ENCODE data around the gene MRPS18A.
"Not testable (repeated sequence)": the region's sequence is repeated elsewhere in the genome, so short reads cannot be mapped to it uniquely, and the experiment has no call there.

The MRPS18A gene

GRCh38 chr6:43716099-43716498, 28.5 kb upstream of the MRPS18A start:
- DNase-seq = no peak

- no peak for DNase-seq
These were observed 27.6 kb upstream of the MRPS18A start for GRCh38 chr6:43715056-43715788.

DNA sequence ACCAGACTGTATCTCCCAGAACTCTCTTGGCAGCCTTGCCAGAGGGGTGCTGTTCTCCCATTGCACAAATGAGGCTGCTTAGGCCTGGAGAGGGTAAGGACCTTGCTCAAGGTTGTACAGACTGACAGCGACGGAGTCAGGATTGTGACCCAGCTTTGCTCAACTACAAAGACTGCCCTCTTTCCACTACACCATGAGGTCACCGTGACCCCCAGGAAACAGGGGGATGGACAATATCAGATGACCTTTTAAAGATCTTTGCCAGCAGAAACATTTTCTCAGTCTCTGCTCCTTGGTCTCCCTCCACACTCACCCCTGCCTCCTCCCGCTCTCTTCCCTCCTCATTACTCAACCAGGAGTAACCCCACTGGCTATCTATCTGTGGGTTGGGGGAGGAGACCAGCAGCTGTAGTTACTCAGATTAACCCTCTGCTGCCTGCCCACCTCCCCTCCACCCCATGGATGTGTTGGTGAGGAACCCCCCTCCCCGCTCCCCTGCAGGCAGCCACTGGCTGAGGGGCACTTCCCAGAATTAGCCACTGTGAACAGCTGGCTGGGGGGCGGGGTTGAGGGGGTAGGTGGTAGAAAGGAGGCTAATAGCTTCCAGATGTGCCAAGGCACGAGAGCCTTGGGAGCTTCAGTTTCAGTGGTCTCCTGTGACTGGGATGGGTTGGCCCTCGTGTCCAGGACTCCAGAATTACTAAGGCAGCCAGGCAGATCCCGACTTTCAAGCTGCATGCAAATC, 26.9 kb upstream of the MRPS18A start:
- no peak for DNase-seq

DNA sequence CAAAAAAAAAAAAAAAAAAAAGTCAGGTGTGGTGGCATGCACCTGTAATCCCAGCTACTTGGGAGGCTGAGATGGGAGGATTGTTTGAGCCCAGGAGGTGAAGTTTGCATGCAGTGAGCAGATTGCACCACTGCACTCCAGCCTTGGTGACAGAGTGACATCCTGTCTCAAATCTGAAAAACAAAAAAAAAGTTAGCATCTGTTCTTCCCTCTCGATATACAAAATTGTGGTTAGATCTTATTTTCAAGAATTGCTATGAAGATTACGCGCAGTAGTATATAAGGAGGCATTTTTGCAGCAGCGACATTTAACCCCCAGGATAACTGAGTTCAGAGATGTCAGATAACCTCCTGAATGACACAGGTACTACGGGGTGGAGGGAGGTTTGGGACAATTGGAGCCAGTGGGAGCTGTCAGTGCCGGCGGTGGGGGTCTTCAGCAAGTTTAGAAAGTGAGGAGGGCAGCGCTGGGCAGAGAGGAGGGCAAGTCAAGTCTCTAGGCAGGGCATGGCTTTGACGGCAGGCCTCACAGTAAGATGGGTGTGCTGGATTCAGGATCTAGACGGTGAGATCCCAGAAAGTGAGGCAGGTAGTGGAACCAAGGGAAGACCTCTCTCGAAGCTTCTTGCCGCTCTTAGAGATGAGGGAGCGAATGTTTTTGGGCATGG, 26.2 kb upstream of the MRPS18A start:
- DNase-seq = no peak

DNA sequence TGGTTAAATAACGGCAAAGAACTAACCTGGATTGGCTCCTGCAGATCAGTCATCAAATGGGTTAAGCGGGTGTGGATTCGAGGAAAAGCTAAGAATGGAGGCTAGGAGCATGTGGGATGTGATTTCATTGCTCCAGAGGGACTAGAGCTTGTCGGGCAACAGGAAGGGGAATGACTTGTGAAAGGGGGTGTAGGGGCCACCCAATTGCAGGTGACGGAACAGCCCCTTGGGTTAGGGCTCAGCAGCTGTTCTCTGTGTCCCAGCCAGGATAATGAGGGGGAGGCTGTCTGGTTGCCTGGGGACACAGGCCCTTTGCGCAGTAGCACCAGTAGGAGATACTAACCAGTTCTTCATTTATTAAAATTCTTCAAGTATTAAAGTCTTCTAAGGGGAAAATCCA, 25.0 kb upstream of the MRPS18A start:
- DNase-seq = no peak

- no peak for DNase-seq
These were observed 23.0 kb upstream of the MRPS18A start for GRCh38 chr6:43710576-43710975.

- no peak for DNase-seq
These were observed 22.2 kb upstream of the MRPS18A start for GRCh38 chr6:43709654-43710303.

DNA sequence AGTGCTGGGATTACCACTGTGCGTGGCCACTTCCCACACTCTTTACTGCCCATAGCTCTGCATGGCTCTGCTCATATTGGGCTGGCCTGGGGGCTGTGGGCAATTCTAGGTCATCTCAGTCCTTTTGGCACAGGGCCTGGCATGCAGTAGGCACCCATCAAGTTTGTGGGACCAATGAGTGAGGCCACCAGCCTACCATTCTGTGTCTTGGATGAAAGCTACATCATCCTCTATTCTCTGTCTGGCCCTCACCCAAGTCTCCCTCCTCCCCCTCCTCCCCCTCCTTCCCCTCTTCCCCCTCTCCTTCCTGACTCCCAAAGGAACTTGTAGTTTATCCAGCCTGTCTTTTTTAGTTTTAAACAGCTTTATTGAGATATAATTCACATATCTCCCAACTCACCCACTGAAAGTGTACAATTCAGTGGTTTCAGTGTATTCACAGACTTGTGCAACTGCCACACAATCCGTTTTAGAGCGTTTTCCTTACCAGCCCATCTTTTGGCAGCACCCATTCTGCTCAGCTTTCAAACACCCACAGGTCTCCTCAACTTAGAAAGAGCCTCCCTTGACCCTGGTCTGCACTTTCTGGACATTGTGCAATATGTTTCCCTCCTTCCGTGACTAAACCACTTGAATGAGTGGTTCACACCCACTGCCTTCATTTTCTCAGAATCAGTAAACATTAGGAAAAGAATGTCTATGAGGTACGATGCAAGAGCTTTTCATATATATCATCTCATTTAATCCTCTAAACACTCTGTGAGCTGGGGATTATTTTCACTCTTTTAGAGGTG, 21.5 kb upstream of the MRPS18A start:
- no peak for DNase-seq

DNA sequence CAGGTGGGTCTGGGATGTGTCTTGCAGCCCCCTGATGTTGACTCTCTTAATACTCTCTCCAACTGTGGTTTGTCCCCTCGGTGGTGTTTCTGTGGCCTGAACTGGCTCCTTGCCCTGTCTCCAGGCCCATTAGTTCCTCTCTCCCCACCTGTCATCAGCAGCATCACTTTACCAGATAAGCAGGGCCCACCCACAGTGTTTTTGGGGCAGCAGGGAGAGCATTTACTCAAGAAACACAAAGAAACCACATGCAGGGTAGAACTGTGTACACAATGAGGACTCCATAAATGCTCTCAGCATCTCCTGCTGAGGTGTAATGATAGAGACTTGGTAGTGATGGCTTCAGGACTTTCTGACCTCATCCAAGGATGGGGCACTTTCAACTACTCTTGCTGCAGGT, 20.2 kb upstream of the MRPS18A start:
- no peak for DNase-seq

- DNase-seq = no peak
These were observed 19.7 kb upstream of the MRPS18A start for GRCh38 chr6:43707269-43707668.

GRCh38 chr6:43706788-43707187, 19.2 kb upstream of the MRPS18A start:
- no peak for DNase-seq

- no peak for DNase-seq
These were observed 18.4 kb upstream of the MRPS18A start for GRCh38 chr6:43705996-43706395.

DNA sequence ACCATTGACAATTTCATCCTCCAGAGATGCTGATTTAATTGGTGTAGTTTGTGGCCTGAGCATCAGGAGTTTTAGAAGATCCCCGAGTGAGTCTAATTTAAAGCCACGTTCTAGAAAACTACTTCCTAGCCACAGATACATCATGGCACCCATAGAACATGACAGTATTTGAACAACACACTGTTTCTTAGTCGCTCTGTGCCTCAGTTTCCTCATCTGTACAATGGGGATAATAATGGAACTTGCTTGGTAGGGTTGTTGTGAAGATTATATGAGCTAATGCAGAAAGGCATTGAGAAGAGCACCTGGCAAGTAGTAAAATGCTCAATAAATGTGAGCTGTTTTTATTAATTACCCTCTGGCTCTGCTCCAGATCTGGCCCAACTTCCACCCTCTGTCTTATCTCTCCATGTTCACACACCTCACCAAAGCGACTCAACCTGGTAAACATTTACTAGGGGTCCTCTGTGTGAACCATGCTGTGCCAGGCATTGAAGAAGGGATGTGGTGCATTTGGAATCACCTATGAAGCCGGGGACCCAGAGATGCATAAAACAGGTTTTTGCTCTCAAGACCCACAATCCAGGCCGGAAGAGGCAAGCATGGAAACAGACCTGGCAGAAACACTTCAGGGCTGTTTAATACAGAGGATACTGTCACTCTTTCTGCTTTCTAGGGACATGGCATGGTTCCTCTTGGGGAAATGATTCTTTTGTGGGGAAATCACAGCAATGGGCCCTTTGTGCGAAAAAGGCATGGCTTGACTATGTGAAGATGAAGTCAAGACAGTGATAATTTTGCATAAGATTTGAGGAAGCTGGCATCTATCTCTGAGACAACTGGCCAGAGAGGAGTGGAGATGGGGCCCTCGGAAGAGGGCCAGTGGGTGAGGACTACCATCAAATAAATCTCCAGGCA, 16.2 kb upstream of the MRPS18A start:
- no peak for DNase-seq

DNA sequence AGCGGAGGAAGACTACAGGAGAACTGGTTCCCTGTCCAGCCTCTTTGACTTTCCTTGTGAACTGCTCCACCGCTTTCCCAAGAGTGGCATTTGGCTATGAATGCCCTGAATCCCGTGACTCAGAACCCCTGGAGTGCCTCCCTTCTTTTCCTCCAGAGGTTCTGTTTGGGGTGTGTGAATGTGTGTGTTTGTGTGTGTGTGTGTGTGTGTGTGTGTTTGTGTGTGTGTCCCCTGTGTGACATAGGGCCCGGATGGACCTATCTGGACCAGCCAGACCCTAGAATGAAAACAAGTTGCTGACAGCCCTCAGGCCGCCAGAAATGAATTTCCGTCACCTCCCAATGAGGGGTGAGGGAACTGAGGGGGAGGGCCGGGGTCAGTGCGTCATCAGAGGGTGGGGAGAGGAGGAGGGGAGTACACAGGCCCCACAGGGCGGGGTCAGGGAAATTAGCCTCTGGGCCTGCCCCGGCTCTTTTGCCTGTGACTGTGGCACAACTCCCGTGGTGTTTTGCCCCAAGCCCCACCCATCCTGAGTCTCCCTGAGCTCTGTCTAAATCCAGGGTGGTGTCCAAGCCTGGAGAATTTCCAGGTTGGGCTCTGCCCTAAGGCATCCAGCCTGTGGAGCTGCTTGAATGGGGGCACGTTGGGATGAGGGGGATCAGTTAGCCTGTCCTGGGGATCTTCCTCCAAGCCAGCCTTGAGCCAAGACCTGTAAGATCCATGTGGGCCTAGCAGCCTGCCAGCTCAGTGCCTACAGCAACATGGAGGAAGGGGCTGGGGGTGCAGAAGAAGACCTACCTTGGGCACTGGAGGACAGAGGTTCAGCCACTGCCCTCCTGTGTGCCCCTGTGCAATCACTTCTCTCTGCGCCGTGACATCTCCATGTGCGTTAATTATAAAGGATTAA, 15.2 kb upstream of the MRPS18A start:
- peak; percentile 64 for DNase-seq

DNA sequence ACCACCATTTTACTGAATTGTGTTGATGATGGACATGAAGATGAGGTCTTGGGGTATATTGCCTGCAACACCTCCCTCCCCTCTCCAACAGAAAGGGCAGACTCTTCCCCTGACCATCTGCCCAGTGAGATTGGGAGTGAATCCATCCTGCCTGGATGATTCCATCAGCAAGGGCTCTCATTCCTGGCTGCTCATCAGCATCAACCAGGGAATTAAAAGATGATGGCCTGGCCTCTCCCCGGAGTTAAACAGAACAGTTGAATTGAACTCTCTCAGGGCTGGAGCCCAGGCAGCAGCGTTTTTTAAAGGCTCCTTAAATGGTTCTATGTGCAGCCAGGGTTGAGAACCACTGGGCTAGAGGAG, 14.6 kb upstream of the MRPS18A start:
- DNase-seq = no peak

DNA sequence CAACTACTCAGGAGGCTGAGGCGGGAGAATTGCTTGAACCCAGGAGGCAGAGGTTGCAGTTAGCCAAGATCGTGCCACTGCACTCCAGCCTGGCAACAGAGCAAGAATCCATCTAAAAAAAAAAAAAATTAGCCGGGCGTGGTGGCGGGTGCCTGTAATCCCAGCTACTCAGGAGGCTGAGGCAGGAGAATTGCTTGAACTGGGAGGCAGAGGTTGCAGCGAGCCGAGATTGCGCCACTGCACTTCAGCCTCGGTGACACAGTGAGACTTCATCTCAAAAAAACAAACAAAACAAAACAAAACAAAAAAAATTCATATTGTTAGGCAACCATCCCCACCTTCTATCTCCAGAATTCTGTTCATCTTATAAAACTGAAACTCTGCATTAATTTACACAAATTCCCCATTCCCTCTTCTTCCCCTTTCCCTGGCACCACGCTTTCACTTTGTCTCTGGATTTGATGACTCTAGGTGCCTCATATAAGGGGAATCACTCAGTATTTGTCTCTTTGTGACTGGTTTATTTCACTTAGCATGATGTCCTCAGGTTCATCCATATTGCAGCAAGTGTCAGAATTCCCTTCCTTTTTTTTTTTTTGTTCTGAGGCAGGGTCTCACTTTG, 13.5 kb upstream of the MRPS18A start:
- DNase-seq = not testable (repeated sequence)

DNA sequence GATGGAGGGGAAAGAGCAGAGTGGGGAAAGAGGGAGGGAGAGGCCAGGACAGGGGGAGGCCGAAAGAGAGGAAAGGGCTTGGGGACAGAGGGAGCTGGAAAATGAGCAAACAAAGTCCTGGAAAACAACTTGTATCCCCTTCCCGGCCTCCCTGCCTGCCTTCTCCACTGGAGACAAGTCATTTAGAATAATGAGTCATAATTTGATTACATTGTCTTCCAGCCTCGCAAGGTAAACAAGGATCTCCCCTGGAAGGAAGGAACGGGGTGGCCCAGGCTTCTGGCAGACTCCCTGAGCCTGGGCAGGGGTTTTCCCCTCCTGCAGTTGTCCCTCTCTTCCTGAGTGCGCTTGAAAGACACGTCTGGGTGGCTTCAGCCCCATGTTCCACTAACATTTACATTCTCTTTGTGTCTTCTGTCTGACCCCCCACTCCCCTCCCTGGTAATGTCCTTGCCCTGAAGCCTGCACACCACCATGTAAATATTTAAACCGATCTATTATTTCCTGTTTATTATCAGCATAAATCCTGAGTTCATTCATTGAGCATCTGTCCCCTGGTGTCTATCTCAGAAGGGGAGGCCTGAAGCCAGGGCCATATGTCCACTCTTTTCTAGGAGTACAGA, 12.1 kb upstream of the MRPS18A start:
- no peak for DNase-seq

DNA sequence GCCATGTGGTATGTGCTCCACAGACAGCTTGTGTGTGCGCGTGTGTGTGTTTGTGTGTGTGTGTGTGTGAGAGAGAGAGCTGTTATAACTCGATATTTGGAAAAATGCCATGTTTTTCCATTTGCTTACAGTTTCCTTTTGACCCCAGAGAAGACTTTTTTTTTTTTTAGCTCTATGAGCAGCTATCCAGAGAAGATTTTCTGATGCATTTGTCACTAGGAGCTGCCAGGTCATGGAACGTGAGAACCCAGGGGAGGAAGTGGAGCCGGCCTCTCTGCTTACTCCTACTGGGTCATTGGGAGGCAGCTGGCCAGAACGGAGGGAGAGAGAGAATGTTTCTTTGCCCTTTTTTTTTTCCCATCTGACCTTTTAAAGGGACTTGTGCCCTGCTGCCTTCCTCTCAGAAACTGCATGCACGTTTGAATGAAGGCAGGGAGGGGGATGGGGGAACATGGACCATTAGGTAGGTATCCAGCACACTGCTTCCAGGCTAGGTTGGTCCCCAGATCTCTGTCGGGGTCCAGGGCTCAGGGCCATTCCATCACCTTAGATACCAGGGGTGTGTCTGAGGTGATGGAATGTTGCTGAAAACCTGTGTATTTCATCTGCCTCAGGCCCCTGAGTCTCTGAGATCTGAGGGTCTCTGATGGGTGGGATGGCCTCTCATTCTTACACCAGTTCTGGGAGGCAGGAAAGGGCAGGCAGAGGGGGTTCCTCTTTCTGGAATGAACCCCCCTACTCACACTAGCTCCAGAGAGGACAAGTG, 11.2 kb upstream of the MRPS18A start:
- no peak for DNase-seq

DNA sequence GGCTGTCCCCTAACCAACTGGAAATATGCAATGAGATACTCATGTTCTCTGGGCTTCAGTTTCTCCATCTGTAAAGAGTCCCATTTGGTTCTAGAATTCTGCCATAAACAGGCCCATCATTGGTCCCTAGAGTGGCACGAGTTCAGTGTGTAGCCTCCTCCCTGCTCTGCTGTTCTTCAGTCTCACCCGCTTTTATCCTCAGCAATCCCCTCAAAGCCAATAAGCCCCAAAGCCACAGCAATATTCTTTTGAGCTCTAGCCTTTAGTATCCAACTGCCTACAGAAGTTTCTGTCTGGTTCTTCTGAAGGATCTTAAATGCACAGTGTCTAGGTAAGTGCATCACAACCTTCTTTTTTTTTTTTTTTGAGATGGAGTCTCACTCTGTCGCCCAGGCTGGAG, 9.8 kb upstream of the MRPS18A start:
- DNase-seq = no peak

Data from amniotic stem cell (primary cell).